ENCODE measurements around the gene FLNB. TPM values are rescaled to one million over a fixed set of nuclear protein-coding genes. Genes with fewer than 3 reads are reported as not detected.

The FLNB gene
- total RNA-seq, 4 donors from 2014 or later = 164 to 258 (median 242) TPM

DNA sequence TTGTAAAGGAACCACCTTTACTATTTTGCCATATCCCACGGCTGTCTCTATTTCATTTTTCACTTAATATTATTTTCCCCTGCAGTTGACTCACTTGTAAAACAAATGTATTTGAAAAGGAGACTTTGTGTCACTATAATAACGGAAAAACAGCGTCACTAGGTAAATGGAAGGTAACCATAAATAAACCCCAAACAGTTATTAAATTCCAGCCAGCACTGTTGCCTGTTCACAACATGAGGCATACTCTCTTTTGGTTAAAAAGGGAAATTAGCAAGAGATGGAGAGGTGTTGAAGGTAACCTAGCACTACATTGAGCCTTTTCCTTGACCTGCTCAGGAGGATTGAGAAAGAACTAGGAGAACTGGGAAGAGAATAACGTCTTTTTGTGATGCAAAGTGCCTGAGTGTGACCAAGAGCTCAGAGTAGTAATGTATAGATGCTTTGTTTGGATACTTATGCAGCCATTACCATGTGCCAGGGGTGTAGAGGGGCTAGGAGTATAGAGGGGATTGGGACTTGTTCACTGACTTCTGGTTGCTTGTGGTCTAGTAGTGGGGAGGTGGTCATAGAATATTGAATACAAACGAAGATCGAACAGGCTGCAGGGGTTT lies 19.6 kb downstream of the FLNB start:
- intact Hi-C loops (cut with DNase I) = no loop called here
- no peaks in the 10 kb centered on the region for H3K9me3 ChIP-seq
- TF ChIP-seq POLR2A (IDR thresholded peaks at IDR 0.05) (no peak), CTCF (IDR thresholded peaks at IDR 0.05) (no peak)
- no peak overlapping the region for H3K4me3 ChIP-seq (replicated peaks in 1 of 3)
- H3K4me1 ChIP-seq = peaks cover 58 to 78% of the 10 kb centered on the region in 2 donors
- H3K27me3 ChIP-seq = no peaks in the 10 kb centered on the region
- H3K36me3 ChIP-seq = no peaks in the 10 kb centered on the region
- 78 to 79% methylated on average over 6 of the region's 6 CpGs for WGBS, 2 donors
- H3K27ac ChIP-seq = peak overlapping the region; percentile 74 to 97 (median 93)
- no peak for DNase-seq

- Histone ChIP-seq H3K27me3 (no peaks in the 10 kb centered on the region), H3K4me3 (replicated peaks in 1 of 3) (no peak overlapping the region), H3K36me3 (no peaks in the 10 kb centered on the region), H3K9me3 (no peaks in the 10 kb centered on the region), H3K27ac (peak overlapping the region; percentile 43 to 97 (median 52)), H3K4me1 (peaks cover 57 to 69% of the 10 kb centered on the region in 2 donors)
- TF ChIP-seq POLR2A (IDR thresholded peaks at IDR 0.05) = no peak
- no peak for TF ChIP-seq CTCF (IDR thresholded peaks at IDR 0.05)
- intact Hi-C loops (cut with DNase I) = no loop called here
- DNase-seq = no peak
- WGBS, 2 donors = 50 to 74% methylated on average over 1 of the region's 1 CpG
Observed at GRCh38 chr3:58028902-58029301, 20.7 kb downstream of the FLNB start.

GRCh38 chr3:58029842-58030584 lies 21.8 kb downstream of the FLNB start:
- Histone ChIP-seq H3K9me3 (no peaks in the 10 kb centered on the region), H3K4me3 (replicated peaks in 1 of 3) (no peak overlapping the region), H3K4me1 (peaks cover 55 to 65% of the 10 kb centered on the region in 2 donors), H3K36me3 (no peaks in the 10 kb centered on the region), H3K27ac (peak overlapping the region in 2 of 3 donors; percentile 52 to 97), H3K27me3 (no peaks in the 10 kb centered on the region)
- no peak for DNase-seq
- intact Hi-C loops (cut with DNase I) = no loop called here
- TF ChIP-seq CTCF (IDR thresholded peaks at IDR 0.05) (no peak), POLR2A (IDR thresholded peaks at IDR 0.05) (no peak)
- WGBS, 2 donors = 91 to 93% methylated on average over 5 of the region's 5 CpGs

DNA sequence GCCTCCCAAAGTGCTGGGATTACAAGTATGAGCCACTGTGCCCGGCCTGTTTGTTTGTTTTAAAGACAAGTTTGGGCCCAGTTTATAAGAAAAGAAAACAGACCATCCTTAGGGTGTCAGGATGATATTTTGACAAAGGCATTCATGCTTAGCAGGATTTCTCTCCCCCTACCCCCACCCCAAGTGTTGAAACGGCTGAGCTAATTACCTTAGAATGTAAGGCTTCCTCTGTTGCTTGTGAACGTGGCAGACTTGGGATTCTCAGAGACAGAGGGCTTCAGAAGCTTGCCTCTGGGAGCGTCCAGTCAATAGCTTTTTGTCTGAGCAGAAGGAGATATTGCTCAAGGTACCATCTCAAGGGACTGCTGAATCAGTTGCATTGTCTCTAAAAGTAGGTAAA lies 24.0 kb downstream of the FLNB start:
- no peaks in the 10 kb centered on the region for H3K36me3 ChIP-seq
- peaks cover 52 to 62% of the 10 kb centered on the region in 2 donors for H3K4me1 ChIP-seq
- no peaks in the 10 kb centered on the region for H3K27me3 ChIP-seq
- no peak overlapping the region for H3K4me3 ChIP-seq (replicated peaks in 1 of 3)
- H3K9me3 ChIP-seq = no peaks in the 10 kb centered on the region
- peak overlapping the region; percentile 38 to 57 (median 47) for H3K27ac ChIP-seq
- TF ChIP-seq POLR2A (IDR thresholded peaks at IDR 0.05) = no peak
- no peak for TF ChIP-seq CTCF (IDR thresholded peaks at IDR 0.05)
- intact Hi-C loops (cut with DNase I) = no loop called here
- WGBS, 2 donors = 69 to 72% methylated on average over 4 of the region's 4 CpGs
- no peak for DNase-seq

All from thyroid gland (tissue), 4 donors.